Thymus (tissue), 11 donors: ENCODE measurements around the gene CSNK2A1. TPM values are rescaled to one million over a fixed set of nuclear protein-coding genes. Genes with fewer than 3 reads are reported as not detected.
"Not testable (repeated sequence)": the region's sequence is repeated elsewhere in the genome, so short reads cannot be mapped to it uniquely, and the experiment has no call there.

Source experiments
- DNase-seq, 9 donors: peaks; one replicate each; pipeline ENCODE4 v3.0.0-alpha.2; 2013; ENCODE audit warnings: low spot score in 9 of 9, low read depth in 6 of 9, missing footprints in 1 of 9
- H3K27ac ChIP-seq, 2 donors: one replicate each; pipeline ENCODE4 v1.5.1; 2013; ENCODE audit warnings: control low read depth in 1 of 2, low read depth in 1 of 2, low read length in 1 of 2, mild to moderate bottlenecking in 1 of 2, moderate library complexity in 1 of 2
- H3K27me3 ChIP-seq, 2 donors: one replicate each; pipeline ENCODE4 v1.5.1; 2013; ENCODE audit warnings: low read length in 1 of 2; ENCODE audit not compliant: control insufficient read depth in 2 of 2, insufficient read depth in 1 of 2
- H3K36me3 ChIP-seq, 2 donors: one replicate each; pipeline ENCODE4 v1.5.1; 2013; ENCODE audit warnings: low read length in 1 of 2, mild to moderate bottlenecking in 1 of 2, moderate library complexity in 1 of 2; ENCODE audit not compliant: control insufficient read depth in 2 of 2, insufficient read depth in 2 of 2
- H3K4me1 ChIP-seq, 2 donors: one replicate each; pipeline ENCODE4 v1.5.1; 2013; ENCODE audit warnings: low read length in 2 of 2; ENCODE audit not compliant: control insufficient read depth in 2 of 2, insufficient read depth in 2 of 2
- H3K4me3 ChIP-seq, 2 donors: one replicate each; pipeline ENCODE4 v1.5.1; 2013; ENCODE audit warnings: low read length in 2 of 2, control low read depth in 1 of 2, mild to moderate bottlenecking in 1 of 2
- H3K9me3 ChIP-seq, 2 donors: one replicate each; pipeline ENCODE4 v1.5.1; 2013; ENCODE audit warnings: low read length in 1 of 2, mild to moderate bottlenecking in 1 of 2; ENCODE audit not compliant: control insufficient read depth in 2 of 2, insufficient read depth in 1 of 2
- WGBS: extraction: QIAGEN DNeasy Blood & Tissue Kit; methylation state at CpG from one replicate; pipeline ENCODE4 v1.1.7; 2013; 5-methylcytosine and 5-hydroxymethylcytosine counted together
- polyA plus RNA-seq: library from polyadenylated mRNA; stranded (reverse); fragments of 200-250 nt; gene quantifications from one replicate; pipeline ENCODE4 v1.2.3, GENCODE V29; 2013
- total RNA-seq: library from RNA; stranded (reverse); fragments of 120-200 nt; gene quantifications from one replicate; pipeline ENCODE4 v1.2.4, GENCODE V29; 2013
- donor health status: healthy.

Gene CSNK2A1
- total and polyA plus RNA-seq, 2 donors = 34.9 to 79.1 TPM

DNA sequence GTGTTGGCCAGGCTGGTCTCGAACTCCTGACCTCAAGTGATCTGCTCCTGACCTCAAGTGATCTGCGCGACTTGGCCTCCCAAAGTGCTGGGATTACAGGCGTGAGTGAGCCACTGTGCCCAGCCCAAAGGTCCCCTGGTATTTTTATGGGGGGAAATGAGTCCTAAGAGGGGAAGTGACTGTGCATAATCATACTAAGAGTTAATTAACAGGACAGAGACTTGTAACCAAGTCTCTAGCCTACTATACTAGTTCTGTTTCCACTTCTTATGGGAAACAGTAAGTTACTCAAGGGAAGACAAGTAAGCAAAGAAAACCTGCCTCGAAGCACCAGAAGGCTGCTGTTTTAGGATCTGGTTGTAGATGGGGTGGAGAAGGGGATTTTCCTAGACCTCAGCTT, 38.6 kb upstream of the CSNK2A1 start:
- DNase-seq = no peak
- Histone ChIP-seq H3K4me3 (no peak overlapping the region), H3K27ac (no peak overlapping the region), H3K4me1 (no peaks in the 10 kb centered on the region), H3K9me3 (no peaks in the 10 kb centered on the region), H3K36me3 (no peaks in the 10 kb centered on the region), H3K27me3 (no peaks in the 10 kb centered on the region)
- WGBS = 81% methylated on average over 5 of the region's 5 CpGs

DNA sequence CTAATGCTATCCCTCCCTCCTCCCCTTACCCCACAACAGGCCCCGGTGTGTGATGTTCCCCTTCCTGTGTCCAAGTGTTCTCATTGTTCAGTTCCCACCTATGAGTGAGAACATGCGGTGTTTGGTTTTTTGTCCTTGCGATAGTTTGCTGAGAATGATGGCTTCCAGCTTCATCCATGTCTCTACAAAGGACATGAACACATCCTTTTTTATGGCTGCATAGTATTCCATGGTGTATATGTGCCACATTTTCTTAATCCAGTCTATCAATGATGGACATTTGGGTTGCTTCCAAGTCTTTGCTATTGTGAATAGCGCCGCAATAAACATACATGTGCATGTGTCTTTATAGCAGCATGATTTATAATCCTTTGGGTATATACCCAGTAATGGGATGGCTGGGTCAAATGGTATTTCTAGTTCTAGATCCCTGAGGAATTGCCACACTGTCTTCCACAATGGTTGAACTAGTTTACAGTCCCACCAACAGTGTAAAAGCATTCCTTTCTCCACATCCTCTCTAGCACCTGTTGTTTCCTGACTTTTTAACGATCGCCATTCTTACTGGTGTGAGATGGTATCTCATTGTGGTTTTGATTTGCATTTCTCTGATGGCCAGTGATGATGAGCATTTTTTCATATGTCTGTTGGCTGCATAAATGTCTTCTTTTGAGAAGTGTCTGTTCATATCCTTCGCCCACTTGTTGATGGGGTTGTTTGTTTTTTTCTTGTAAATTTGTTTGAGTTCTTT, 35.5 kb upstream of the CSNK2A1 start:
- 72% methylated on average over 7 of the region's 8 CpGs for WGBS
- H3K4me1 ChIP-seq, H3K27ac ChIP-seq, H3K4me3 ChIP-seq, DNase-seq, H3K9me3 ChIP-seq, H3K36me3 ChIP-seq, H3K27me3 ChIP-seq: not testable (repeated sequence)

DNA sequence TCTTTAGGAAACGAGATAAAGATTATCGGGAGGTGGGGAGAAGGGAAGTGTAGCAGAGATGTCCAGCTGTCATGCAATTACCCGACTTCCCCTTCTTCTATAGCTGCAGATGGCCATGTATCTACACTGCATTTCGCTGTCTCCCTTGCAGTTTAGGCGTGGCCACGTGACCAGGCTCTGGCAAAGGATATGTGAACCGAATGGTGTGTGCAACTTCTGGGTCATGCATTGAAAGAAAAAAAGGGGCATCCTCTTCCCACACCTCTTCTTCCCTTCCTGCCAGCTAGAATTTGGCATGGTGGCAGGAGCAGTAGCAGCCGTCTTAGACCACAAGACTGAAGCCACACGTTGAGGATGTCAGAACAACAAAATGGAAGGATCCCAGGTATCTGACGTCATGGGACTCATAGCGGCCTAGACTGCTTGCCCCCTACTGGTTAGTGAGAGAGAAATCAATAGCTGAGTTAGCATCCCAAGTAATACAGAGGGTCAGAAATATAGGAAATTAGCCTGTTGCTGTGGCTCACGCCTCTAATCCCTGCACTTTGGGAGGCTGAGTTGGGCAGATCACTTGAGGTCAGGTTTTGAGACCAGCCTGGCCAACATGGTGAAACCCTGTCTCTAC, 33.7 kb upstream of the CSNK2A1 start:
- no peak for DNase-seq
- Histone ChIP-seq H3K27ac (no peak overlapping the region), H3K27me3 (peaks cover 0 to 17% of the 10 kb centered on the region in 2 donors)

DNA sequence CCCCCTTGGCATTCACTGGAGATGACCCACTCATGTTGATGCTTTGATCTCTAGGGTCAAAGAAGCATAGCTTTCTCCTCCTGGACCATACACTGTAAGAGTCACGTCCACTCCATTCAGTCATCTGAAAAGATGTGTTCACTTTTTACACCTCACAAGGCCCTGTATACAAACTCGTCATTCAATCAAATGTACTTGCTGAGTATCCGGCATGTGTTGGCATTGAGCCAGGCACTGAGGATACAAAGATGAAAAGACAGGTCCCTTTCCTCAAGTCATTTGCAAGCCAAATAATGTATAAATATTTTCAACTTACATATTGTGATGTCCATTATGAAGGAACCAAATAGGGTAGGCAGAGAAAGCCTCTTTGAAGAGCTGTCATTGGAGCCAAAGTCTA, 32.6 kb upstream of the CSNK2A1 start:
- Histone ChIP-seq H3K27ac (no peak overlapping the region), H3K9me3 (no peaks in the 10 kb centered on the region), H3K4me3 (no peak overlapping the region), H3K36me3 (no peaks in the 10 kb centered on the region), H3K27me3 (peaks cover 0 to 25% of the 10 kb centered on the region in 2 donors), H3K4me1 (peaks cover 0 to 6% of the 10 kb centered on the region in 2 donors)
- whole genome bisulfite sequencing = 90% methylated on average over 3 of the region's 3 CpGs
- no peak for DNase-seq

More for the DNA sequence above, 33.7 kb upstream of the CSNK2A1 start:
- H3K4me1 ChIP-seq = peaks cover 0 to under 1% of the 10 kb centered on the region in 2 donors
- no peaks in the 10 kb centered on the region for H3K36me3 ChIP-seq
- 87% methylated on average over 12 of the region's 12 CpGs for WGBS
- no peaks in the 10 kb centered on the region for H3K9me3 ChIP-seq
- no peak overlapping the region for H3K4me3 ChIP-seq

DNA sequence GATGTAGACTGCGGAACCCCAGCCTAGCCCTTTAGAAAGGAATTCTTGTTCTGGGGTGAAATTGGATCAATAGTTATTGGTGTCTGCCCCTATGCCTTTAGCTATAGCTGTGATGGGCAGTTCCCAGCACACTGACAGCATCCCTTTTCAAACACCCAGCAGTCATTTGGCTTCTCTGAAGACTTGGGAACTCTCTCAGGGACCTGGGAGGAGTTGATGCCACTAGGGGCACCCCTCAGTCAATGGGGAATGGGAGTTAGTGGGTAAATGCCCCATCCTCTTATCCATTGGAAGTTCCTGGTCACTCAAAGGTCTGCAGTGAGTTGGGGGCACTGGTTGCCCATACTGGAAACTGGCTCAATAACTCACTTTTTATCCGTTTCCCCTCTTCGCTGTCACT, 31.6 kb upstream of the CSNK2A1 start:
- no peaks in the 10 kb centered on the region for H3K36me3 ChIP-seq
- WGBS = 97% methylated on average over 3 of the region's 3 CpGs
- no peak overlapping the region for H3K4me3 ChIP-seq
- DNase-seq = no peak
- H3K9me3 ChIP-seq = no peaks in the 10 kb centered on the region
- H3K4me1 ChIP-seq = peaks cover 0 to 6% of the 10 kb centered on the region in 2 donors
- no peak overlapping the region for H3K27ac ChIP-seq
- peaks cover 0 to 25% of the 10 kb centered on the region in 2 donors for H3K27me3 ChIP-seq

DNA sequence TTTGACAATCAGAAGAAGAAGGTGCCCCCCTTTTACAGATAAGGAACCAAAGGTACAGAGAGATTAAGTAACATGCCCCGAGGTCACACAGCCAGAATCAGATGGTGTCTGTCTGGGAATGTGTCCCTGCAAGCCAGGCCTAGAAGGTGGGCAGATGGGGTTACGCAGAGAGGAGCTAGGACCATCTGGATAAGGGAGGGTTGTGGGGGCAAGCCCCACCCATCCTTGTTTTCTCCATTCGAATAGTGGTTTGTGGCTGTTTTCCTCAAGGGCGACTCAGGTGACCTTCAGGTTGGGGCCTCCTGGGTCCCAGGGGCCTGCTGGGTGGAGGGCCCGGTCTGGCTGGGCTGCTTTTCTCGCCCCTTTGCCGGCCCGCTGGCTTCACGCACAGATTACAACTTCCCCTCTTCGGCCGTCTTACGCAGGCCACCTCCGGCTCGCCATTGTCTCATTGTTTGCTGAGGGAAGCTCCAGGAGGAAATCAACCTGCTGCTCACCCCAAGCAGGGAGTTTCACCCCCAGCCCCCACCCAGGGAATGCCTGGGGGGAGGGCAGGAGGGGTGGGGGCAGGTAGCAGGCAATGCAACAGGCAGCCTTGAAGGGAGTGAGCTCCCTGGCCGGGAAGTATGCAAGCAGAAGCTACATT, 30.8 kb upstream of the CSNK2A1 start:
- H3K27me3 ChIP-seq = peaks cover 0 to 25% of the 10 kb centered on the region in 2 donors
- no peak for DNase-seq
- 81% methylated on average over 15 of the region's 15 CpGs for WGBS

DNA sequence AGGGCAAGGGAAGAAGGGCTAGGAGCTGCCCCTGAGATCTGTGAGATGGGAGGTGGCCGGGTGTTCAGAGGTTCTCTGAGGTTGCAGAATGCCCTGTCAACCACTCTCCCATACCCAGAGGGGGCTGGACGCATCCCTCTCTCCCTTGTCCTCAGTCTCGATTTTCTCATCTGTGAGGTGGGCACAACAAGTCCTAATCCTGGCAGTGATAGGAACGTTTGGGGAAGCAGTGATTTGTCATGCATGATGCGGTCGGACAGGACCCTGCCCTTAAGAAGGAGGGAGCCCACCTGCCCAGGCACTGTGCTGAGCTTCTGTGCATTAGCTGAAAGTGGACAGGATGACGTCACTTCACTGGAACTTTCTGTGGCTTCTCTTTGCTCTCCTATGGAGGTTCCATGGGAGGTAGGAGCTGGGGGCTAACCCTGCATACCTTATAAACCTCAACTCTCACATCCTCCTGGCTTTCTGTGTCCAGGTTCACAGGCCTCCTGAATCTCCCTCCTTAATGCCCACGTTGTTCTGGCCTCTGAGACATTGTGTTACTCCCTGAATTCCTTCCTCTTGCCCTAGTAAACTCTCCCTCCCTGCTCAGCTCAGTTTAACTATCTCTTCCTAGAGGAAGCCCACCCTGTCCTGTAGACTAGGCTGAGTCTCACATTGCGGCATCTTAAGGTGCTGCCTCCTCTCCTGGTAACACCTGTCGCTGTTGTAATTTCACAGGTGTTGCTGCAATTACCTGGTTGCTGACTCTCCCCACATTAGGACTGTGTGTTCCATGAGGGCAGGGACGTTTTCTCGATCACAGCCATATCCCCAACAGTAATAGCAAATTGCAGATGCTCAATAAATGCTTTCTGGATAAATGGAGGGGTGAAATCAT, 30.1 kb upstream of the CSNK2A1 start:
- no peaks in the 10 kb centered on the region for H3K36me3 ChIP-seq
- H3K27me3 ChIP-seq = peaks cover 4 to 28% of the 10 kb centered on the region in 2 donors
- H3K27ac ChIP-seq = no peak overlapping the region
- 85% methylated on average over 12 of the region's 12 CpGs for WGBS
- no peaks in the 10 kb centered on the region for H3K9me3 ChIP-seq
- peaks cover 0 to 10% of the 10 kb centered on the region in 2 donors for H3K4me1 ChIP-seq
- no peak for DNase-seq
- no peak overlapping the region for H3K4me3 ChIP-seq

More for the DNA sequence above, 30.8 kb upstream of the CSNK2A1 start:
- no peak overlapping the region for H3K4me3 ChIP-seq
- no peaks in the 10 kb centered on the region for H3K36me3 ChIP-seq
- H3K9me3 ChIP-seq = no peaks in the 10 kb centered on the region
- no peak overlapping the region for H3K27ac ChIP-seq
- peaks cover 0 to 6% of the 10 kb centered on the region in 2 donors for H3K4me1 ChIP-seq

DNA sequence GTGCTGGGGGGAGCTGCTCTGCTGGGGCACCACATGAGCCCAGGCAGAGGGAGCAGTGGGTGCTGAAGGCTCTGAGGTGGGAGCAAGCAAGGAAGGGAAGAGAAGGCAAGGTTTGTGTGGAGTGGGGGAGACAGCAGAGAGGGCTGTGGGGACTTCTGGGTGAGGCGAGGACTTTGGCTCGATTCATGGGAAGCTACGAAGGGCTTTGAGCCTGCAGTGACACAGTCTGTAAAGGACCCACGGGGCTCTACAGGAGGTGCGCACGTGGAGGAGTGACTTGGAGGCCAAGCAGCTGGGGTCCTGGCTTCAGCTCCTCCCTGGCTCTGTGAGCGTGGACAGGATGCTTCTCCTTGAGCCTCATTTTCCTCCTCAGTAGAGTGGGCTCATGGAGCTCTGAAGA, 29.1 kb upstream of the CSNK2A1 start:
- DNase-seq = no peak
- Histone ChIP-seq H3K4me3 (no peak overlapping the region), H3K36me3 (no peaks in the 10 kb centered on the region), H3K27ac (no peak overlapping the region), H3K27me3 (peaks cover 5 to 34% of the 10 kb centered on the region in 2 donors), H3K4me1 (peaks cover 0 to 16% of the 10 kb centered on the region in 2 donors), H3K9me3 (no peaks in the 10 kb centered on the region)
- WGBS = 74% methylated on average over 7 of the region's 7 CpGs
